ENCODE measurements around the gene CHCHD6. TPM values are rescaled to one million over a fixed set of nuclear protein-coding genes. Genes with fewer than 3 reads are reported as not detected.

The CHCHD6 gene
- total RNA-seq, 1 donor, result 9.1 TPM

- no peak for TF ChIP-seq CTCF (IDR thresholded peaks at IDR 0.05; ENCODE audit: insufficient read depth, low read depth, low read length)
- no peak for DNase-seq (ENCODE audit: low read depth)
- H3K4me3 ChIP-seq (ENCODE audit: low read depth, low read length), result no peak overlapping the region
These were observed 251.2 kb downstream of the CHCHD6 start for GRCh38 chr3:126955004-126955790.

DNA sequence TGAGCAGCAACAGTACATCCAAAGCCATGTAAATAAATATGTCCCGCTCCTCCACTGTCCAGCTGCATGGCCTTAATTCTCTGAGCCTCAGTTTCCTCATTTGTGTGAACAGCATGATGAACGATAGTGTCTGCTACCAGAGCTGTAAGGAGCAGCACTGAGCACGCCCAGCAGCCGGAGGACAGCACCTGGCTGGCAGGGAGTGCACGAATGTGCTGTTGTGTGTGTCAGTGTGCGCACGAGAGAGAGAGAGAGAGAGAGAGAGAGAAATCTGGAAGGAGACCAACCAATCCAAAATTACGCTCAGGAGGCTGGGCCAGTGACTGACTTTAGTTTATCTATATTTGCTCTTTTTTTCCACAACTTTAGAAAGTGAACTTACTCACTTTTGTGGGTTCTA lies 252.3 kb downstream of the CHCHD6 start:
- no peak for TF ChIP-seq CTCF (IDR thresholded peaks at IDR 0.05; ENCODE audit: insufficient read depth, low read depth, low read length)
- no peak for DNase-seq (ENCODE audit: low read depth)
- H3K4me3 ChIP-seq (ENCODE audit: low read depth, low read length), result no peak overlapping the region

DNA sequence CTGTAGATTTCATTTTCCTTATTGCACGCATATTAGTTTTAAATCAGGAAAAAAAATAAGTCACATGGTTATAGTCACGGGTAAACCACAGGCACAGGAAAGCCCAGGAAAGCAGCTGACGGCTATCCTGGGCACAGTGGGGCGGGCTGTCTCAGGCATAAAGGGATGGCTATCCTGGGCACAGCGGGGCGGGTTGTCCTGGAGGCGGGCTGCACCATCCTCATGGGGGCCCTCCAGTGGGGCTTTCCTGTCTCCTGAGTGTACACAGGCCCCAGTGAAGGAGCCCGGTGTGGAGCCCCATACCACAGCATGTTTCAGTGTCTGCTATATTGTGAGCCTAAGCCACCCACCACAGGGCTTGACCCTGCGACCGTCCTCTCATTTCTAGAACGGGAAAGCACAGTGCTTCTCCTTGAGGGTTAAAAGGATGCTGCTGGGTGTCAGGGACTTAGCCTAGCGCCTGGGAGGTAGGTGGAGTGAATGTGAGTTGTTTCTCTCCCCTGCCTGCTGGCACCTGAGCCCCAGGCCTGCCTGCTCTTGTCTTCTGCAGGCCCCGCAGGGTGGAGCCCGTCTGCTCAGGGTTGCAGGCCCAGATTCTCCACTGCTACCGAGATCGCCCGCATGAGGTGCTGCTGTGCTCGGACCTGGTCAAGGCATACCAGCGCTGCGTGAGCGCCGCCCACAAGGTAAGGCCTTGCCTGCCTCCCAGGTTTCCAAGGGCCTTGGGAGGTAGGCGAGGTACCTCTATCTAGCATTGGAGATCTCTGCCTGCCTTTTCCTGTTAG lies 253.0 kb downstream of the CHCHD6 start:
- no peak overlapping the region for H3K4me3 ChIP-seq (ENCODE audit: low read depth, low read length)
- no peak for TF ChIP-seq CTCF (IDR thresholded peaks at IDR 0.05; ENCODE audit: insufficient read depth, low read depth, low read length)
- no peak for DNase-seq (ENCODE audit: low read depth)

DNA sequence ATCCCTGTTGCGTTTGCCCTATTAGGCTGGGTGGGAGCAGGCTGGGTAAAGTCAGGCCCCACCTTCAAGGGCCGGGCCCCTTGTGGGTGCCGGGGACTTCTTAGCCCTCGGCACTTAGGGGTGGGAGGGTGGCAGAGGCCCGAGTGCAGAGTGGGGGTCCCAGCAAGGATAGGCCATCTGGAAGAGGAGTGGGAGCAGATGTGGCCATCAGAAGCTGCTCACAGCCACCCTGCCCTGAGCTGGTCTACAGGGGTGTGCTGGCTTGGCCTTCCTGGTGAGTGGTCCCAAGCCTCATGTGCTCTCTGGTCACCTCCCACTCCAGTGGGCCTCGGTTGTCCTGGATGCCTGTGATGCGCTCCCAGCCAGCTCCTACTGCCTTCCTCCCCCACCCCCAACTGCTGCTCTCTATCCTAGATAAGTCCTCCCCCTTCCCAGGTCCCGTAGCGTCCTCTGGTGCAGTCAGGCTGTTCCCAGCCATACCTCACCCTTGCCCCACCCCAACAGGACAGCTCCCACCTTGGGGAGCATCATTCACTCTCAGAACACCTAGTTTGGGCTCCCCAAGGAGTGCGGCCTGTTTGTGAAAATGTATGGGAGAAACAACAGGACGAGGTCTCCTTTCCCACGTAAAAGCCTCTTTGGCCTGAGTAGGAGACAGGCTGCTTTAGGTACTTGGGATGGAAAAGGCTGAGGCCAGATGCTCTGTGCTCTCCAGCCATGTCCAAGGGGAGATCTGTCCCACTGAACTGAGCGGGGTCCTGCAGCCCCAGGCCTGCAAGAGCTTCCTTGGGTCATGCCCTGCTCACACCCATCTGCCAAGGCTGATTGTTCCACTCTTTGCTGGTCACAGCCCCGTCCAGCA lies 254.0 kb downstream of the CHCHD6 start:
- no peak for TF ChIP-seq CTCF (IDR thresholded peaks at IDR 0.05; ENCODE audit: insufficient read depth, low read depth, low read length)
- no peak overlapping the region for H3K4me3 ChIP-seq (ENCODE audit: low read depth, low read length)
- no peak for DNase-seq (ENCODE audit: low read depth)

DNA sequence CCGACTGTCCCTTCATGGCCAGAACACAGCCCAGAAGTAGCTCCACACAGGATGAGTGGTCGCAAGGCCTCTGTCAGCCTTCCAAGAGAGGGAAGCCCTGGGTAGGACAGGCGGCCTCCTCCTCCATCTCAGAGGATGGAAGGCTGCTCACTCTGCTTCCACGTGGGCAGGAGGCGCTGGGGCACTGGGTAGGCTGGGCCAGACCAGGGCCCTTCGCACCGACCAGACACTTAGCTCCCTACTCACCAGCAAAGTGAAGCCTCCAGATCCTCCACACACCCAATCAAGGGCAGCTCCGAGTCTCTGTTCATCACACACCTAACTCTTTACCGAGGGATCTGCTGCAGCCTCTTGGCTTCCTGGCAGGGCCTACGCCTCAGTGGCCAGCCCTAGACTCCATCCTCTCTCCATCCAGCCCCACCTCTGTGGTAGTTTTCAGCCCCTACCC lies 254.6 kb downstream of the CHCHD6 start:
- no peak overlapping the region for H3K4me3 ChIP-seq (ENCODE audit: low read depth, low read length)
- DNase-seq (ENCODE audit: low read depth), result no peak
- TF ChIP-seq CTCF (IDR thresholded peaks at IDR 0.05; ENCODE audit: insufficient read depth, low read depth, low read length), result no peak

DNA sequence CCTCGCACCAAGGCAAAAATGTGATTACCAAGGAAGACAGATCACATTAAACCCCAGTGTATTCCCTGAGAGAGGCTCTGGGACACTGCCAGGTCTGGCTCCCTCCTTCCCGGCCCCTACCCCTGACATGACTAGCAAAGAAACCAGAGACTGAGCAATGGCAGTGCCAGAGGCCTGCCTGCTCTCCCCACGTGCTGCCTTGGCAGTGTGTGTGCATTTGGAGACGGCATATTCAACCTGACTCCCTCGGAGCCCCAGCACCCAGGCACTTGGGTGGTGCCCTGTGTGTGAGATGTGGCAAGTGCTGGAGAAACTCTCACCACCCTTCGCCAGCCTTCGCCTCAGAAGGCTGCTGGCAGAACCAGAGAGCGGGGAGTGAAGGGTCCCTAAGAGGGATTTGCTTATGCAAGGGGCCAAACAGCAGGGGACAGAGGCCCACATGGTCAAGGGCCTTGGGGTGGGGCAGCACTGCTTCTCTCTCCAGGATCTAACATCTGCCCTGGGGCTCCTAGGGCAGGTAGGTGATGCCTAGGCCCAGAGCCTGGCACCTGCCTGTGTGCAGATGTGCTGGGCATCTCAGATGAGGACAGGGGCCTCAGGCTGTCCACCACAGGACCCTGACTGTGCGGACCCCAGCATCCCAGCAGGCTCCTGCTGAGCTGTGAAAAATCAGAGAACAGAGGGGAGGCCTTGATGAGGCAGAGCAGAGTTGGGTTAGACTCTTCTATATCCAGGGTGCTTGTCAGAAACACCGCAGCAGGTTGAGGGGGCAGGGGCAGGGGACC lies 255.3 kb downstream of the CHCHD6 start:
- no peak for DNase-seq (ENCODE audit: low read depth)
- no peak for TF ChIP-seq CTCF (IDR thresholded peaks at IDR 0.05; ENCODE audit: insufficient read depth, low read depth, low read length)
- H3K4me3 ChIP-seq (ENCODE audit: low read depth, low read length), result no peak overlapping the region

Data from fibroblast of villous mesenchyme (primary cell).